Measurements from ENCODE around the gene TNFRSF13B.
"Not testable (repeated sequence)": the region's sequence is repeated elsewhere in the genome, so short reads cannot be mapped to it uniquely, and the experiment has no call there.

The TNFRSF13B gene
- total RNA-seq, result 0 to 0.13 reads per million in 2 donors

GRCh38 chr17:16971458-16972338, at the start of gene TNFRSF13B:
Gene TNFRSF13B, minus strand, starts transcription at chr17:16972118. Its CDS starts 43 bp downstream, at chr17:16972075.
- DNase-seq, result no peak

DNA sequence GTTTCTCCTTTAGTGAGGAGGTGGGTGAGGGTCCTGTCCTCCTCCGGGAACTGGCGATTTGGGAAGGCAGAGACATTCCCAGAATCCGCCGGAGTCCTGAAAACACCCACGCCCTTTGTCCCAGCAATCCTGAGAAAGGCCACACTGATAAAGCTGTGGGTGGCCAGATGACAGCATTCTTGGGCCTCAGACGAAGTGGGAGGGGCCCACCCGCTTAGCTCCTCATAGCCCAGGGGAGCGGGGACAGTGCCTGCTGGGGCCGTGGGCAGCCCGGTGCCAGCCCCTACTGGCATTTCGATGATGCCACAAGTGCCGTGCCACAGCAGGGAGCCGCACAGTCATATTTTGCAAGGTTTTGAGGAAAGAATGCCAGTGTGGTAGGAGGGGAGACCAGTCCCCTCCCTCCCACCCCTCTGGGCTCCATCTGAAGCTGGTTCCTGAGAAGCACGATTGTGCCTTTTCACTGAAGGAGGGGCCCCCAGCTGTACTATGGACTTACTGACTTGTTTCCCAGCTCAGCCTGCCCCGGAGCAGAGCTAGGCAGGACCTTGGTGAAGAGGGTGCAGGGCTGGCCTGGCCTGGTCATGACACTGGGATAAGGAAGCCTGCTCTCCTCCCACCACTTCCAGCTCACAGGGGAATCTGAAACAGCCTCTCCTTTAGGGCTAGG, 49.4 kb upstream of the TNFRSF13B start:
- DNase-seq, result no peak

DNA sequence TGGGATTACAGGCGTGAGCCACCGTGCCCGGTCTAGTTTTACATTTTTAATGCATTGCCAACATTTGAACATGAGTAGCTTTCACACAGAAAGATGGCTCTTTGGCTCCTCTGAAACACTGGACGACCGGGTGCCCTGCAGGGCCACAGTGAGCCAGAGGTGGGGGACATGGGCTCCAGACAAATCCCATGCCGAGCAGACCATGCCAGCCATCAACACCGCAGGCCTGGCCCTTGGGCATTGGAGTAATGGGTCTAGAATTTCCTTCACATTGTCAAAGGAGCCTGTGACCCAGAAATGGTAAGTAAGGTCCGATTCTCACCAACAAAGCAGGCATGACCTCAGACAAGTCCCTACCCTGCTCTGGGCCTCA, 48.9 kb upstream of the TNFRSF13B start:
- no peak for DNase-seq

- no peak for DNase-seq
Measured at GRCh38 chr17:17019891-17020456, 48.1 kb upstream of the TNFRSF13B start.

- DNase-seq, result no peak
Measured at GRCh38 chr17:17019430-17019762, 47.5 kb upstream of the TNFRSF13B start.

DNA sequence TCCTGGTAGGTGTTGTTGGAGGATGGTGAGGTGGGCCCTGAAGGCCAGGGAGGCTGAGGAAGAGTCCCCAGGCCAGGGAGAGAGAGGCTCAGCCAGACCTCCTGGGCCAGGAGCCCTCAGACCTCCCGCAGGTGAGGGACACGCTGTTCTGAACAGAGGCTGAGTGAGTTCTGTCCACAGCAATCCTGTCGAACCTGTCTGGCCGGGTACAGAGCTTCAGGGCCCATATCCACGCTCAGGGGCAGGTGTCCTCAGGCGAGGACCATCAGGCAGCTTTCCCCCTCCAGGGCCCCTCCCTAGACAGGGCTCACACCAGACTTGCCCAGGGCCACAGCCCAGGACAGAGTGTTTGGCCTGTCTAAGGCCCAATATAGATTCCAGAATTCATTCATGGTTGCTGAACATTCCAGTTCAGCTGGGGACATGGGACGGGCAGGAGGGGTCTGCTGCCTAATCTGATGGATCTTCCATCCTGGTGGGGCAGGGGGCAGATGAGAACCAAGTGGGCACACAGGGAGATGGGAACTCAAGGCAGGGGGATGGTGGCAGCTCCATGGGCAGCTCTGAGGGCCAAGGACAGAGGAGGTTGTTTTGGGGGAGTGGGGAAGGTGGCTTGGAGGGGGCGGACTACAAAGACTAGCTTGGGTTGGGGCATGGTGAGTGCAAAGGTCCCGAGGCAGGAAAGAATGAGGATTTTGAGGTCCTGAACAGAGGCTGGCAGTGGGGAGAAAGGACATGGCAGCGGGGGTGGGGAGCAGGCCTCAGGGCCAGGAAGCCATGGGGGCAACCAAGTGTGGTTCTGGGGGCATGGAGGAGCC, 46.9 kb upstream of the TNFRSF13B start:
- no peak for DNase-seq

DNA sequence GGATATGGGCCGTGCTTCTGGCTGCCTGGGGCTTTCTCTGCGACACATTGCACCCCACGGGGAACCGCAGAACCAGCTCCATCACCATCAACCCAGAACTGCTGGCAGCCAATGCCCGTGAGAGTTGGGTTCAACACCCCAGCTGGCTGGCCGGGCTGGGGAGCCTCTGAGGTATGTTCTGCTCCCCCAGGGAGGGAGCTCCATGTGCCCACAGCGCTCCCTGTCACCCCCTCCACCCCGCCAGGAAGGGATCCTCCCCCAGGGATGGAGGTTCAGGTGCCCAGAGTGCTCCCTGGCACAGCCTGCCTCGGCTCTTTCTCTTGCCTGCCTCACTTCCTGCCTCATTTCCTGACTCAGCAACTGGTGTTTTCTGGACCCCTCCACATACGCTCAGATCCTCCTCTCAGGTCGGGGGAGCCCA, 46.1 kb upstream of the TNFRSF13B start:
- no peak for DNase-seq

- DNase-seq, result no peak
Measured at GRCh38 chr17:17017343-17018014, 45.6 kb upstream of the TNFRSF13B start.

DNA sequence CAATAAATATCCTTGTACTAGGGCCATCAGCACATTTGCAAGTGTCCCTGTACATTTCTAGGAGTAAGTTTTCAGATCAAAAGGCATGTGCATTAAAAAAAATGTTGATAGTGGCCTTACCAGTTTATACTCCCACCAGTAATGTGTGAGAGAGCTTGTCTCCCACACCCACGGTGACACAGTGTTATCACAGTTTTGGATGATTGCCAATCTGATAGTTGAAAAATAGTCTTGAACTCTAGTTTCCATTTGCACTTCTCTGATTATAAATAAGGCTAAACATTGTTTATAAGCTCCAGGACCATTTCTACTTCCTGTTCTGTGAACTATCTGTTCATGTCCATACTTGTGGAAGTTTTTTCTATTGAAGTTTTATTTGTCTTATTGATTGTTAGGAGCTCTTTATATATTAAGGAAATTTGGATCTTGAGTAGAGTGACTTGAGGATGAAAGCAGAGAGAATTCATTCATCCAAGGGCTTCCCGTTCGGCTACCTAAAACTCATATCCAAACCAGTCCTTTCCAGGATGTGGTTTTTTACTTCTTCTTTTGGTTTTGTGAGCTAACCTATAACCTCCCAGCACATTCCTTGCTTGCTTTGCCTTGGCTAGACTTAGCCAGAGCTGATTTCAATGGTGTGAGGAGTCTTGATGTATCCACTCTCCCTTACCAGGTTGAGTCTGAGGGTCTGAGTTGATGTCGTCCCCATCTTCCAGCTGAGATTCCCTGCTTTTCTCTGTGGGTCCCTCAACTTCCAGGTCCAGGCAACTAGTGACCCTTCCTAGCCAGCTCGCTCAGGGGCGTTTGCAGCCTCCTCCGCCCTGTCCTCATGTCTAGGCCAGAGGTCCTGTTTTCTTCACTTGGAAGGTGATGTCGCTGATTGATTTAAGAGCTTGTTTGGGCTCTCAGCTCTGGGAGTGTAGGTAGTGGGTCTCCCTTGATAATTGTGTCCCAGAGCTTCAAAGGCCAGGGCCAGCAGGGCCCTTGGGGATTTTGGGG, 44.6 kb upstream of the TNFRSF13B start:
- not testable (repeated sequence) for DNase-seq

GRCh38 chr17:17015230-17015629, 43.3 kb upstream of the TNFRSF13B start:
- DNase-seq, result no peak

DNA sequence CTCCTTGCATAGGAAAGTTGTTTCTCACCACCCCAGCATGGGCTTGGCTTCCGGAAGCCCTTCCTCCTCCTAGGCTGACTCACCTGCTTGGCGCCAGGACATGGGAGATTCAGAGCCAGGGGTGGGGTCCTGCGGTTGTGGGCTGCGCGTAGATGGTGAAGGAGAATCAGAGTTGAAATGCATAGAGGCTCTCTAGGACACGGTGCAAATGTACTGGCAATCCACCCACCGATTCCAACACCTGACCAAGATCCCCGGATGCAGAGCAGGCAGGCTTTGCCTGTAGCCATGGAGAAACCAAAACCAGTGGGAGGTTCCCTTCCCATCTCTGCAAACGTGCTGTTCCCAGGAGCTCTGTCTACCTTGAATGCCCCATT, 42.8 kb upstream of the TNFRSF13B start:
- DNase-seq, result not testable (repeated sequence)

- DNase-seq, result not testable (repeated sequence)
Measured at GRCh38 chr17:17013828-17014747, 42.2 kb upstream of the TNFRSF13B start.

DNA sequence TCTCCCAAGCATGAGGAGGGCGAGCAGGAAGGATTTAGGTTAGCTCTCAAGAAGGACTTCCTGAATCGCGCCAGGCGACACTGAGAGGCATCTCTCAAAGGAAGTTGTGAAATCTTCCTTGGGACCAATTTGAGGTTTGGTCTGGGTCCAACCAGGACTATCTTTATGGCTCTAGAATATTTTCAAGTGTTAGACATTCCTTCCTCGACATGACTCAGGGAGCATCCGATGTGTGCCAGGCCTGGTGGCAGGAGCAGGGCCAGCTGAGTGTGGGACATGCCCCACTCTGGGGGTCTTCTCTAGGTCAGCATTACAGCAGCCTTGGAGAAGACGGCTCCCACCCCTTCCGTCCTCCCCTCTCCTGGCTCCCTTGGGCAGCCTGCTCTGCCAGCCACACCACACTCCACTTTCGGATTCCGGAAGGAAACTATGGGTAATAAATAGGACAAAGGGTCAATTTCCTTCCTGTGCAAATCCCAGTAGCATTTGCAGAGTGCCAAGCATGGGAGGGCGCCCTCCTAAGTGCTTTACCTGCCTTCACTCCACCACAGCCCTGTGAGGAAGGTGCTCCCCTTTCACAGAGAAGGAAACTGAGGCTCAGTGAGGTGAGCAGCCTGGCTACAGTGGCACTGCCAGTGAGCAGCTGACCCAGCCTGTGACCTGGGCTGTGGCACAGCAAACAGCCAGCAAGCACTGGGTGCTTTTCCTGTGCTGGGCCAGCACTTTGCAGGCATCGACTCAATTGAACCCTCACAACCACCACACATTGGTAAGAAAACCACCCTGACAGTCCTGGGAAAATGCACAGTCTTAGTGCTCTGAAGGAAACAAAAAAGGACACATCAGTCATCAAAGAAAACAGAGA, 39.4 kb upstream of the TNFRSF13B start:
- DNase-seq, result not testable (repeated sequence)

DNA sequence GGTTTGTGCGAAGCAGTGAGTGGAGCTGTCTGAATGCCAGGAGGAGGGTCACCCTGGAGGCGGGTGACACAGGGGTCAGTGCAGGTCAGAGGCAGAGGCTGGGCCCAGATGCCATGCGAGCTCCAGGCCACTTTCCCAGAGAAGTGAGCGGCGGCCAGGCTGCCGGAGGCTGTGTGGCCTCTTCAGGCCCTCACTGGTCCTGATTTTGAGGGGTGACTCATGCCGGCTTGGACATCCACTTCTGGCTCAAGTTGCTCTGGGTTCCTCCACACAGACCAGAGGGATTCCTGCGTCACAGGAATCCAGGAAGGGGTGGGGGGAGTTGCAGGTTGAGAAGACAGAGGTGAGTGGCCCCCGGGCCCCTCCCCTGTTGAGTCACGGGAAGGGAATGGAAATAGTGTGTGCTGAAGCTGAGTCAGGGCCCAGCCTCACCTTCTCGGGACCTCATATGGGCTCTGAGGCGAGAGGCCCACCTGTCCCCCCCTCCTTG, 38.7 kb upstream of the TNFRSF13B start:
- not testable (repeated sequence) for DNase-seq

- not testable (repeated sequence) for DNase-seq
Measured at GRCh38 chr17:17009972-17010371, 38.1 kb upstream of the TNFRSF13B start.

DNA sequence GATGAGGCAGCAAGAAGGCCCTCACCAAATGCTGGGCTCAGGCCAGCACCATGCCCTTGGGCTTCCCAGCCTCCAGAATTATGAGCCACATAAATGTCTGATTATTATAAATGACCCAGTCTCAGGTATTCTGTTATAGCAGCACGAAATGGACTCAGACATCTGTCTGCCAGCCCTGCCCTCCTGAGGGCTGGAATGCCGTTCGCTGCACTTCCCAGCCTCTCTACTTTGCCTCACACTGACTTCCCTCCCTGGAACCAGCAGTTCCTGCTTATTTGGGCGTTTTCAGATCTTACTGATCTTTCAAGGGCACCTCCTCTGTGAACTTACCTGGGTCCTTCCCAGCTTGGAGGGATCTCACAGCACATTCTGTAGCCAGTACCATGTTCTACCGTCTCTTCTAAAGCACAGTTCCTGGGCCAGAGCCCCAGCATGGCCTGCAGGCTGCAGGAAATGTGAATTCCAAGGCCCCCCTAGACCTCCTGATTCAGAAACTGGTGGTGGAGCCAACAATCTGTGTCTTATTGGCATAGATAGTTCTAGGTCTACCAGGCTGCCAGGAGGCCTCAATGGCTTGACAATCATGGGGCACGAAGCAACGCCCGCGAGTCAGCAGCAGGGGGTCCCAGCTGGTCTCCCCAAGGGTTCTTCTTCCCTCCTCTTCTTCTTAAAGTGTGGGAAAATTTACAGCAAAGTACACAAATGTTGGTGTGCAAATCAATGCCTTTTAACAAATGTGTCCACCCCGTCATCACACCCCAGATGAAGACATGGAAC, 36.9 kb upstream of the TNFRSF13B start:
- DNase-seq, result not testable (repeated sequence)

GRCh38 chr17:17007891-17008290, 36.0 kb upstream of the TNFRSF13B start:
- DNase-seq, result not testable (repeated sequence)

Measured in activated gamma-delta T cell (primary cell).